ENCODE results near the gene ACKR1.
A peak's percentile ranks its signal among the peaks of the same experiment; 100 is the strongest.

Gene ACKR1

DNA sequence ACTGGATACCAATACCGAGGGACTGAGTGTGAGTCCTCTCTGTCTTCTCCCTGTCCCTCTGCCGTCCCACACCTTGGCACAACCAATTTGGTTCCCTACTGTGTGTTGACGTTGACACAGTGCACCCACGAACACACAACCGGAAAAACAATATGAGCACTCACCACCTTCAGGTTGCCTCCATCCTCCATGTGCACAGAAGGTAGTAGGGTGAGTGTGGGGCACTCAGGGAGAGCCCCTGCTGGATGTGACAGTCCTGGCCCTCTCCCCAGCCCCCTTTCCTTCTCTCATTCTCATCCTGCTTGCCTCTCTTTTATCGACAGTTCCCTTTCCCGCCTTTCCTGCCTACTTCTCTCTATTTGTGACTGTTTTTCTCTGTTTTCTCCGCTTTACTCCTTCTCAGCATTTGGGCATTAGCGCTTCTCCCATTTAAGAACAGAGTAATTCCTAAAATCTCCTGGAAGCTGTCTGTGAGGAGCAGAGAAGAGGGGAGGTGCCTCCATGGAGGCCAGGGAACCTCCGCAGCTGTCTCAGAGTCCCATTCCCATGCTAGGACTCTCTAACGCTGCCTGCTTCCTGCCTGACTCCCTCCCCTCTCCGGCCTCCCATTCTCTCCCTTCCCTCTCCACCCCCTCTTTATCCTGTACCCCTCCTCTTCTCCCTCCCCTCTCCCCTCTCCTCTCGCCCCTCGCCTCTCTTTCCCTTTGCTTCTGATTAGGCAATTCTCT lies 16.9 kb upstream of the ACKR1 start:
- DNase-seq: no peak

GRCh38 chr1:159188375-159188788 lies 16.3 kb upstream of the ACKR1 start:
- no peak for DNase-seq

DNA sequence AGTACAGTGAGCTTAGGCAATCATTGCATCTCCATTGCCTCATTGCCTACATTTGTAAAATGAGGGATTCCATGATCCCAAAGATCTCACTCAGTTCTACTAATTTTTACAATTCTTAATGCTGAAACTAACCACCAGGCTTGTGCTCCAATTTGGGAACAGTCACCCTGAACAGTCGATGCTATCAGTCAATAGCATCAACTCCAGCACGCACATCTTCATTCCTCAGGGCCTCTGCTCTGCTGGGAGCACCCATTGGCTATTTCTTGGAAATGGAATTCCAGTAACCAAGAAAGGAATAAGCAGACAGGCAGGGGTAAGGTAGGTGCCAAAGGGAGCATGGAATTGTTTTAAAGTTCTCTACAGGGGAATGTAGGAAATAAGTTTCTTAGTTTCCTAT lies 14.2 kb upstream of the ACKR1 start:
- DNase-seq: no peak

GRCh38 chr1:159196543-159196942 lies 8.1 kb upstream of the ACKR1 start:
- no peak for DNase-seq

DNA sequence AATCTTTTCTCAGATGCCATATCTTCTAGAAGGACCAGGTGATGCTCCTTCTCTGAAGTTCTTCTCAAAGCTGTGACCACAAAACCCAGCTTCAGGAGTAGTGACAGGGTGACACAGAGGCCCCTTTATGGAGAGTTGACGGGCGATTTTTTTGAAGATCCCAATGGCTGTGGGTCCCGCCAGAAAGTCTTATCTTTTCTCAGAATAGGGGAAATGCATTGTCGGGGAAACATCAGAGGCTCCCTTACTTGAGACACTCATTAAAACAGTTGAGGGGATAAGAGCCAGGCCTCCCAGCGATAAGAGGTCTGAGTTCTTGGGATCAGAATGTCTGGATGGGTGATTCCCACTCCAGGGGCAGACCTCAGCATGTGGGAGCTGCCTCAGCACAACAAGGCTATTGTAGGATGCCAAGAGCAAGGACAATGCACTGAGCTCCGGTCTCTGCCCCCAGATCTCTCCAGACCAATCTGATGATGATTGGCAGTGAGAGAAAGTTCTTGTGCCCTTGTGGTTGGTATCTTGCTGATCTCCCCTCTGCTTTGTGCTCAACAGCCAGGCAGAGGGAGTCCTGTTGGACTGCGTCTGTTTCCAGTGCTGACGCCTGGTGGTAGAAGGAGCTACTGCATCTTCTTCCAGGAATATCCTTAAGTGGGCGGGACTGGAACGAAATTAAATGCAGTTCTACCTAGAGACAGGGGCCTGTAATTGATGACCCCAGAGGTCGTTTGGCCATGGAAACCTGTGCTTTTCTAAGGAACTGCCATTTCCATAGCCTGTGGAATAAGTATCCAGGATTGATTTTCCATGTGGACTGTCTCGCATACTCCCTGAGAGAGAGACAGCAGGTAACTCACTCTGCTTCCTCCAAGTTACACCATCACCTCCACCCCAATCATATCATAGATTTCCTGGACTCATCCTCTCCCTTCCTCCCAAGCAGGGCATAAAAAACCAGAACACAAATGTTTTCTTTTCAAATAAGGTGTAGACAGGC lies 6.8 kb upstream of the ACKR1 start:
- DNase-seq: peak; percentile 28 to 46

GRCh38 chr1:159199901-159200300 lies 4.8 kb upstream of the ACKR1 start:
- no peak for DNase-seq

GRCh38 chr1:159200769-159201168 lies 3.9 kb upstream of the ACKR1 start:
- no peak for DNase-seq

DNA sequence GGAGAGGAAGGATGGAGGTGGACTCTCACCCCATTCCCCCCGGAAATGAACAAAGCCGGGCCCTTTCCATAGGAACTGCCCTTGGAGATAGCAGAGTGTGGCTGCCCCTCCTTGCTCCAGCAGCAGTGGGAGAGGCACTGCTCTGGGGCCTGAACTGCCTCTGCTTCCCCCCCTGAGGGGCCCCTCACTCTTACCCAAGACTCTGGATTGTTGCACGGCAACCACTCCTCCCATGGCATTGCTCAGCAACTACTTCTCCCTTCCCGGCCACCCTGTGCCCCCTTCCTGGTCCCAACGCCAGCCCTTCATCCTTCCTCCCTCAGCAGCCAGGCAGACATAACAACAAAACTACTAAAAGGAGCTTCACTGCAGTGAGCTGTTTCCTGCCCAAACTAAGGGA lies 3.0 kb upstream of the ACKR1 start:
- DNase-seq: no peak

DNA sequence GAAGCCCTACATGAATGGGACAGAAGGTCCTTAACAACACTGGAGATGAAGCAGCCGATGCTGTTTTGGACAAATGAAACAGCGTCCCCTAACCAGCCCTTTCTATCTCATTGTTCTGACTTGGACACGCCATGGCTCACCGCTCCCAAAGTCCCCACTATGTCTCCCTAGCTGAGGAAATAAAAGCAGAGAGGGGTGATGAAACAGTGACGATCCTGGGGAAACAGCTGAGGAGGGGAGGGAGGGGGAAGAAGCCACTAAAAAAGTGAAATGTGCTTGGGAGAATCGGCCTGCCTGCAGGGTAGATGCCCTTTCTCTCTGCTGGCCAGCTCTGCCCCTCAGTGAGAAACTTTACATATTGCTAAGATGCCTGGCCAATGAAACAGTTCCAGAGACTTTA lies 1.1 kb upstream of the ACKR1 start:
- DNase-seq: no peak

DNA sequence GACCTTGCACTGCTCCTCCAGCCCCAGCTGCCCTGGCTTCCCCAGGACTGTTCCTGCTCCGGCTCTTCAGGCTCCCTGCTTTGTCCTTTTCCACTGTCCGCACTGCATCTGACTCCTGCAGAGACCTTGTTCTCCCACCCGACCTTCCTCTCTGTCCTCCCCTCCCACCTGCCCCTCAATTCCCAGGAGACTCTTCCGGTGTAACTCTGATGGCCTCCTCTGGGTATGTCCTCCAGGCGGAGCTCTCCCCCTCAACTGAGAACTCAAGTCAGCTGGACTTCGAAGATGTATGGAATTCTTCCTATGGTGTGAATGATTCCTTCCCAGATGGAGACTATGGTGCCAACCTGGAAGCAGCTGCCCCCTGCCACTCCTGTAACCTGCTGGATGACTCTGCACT lies 550 bp downstream of the ACKR1 start:
- no peak for DNase-seq

GRCh38 chr1:159206110-159206509 lies 1.4 kb downstream of the ACKR1 start:
- no peak for DNase-seq

DNA sequence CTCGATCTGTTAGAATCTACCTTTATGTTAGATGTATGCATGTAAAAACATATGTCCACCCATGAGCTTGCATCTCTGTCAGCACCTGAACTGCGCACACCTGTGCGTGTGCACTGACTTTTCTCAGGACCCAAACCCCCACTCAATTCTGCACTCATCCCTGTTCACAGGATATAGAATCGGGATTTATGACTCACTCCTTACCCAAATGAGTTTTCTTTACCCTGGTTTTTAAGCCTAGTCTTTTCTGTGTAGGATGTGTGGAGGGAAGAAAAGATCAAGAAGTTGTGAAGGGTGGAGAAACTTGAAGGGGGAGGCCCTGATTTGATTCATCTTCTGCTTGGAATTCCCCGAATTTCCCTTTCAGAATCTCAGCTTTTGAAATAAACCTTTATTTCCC lies 2.4 kb downstream of the ACKR1 start:
- no peak for DNase-seq

DNA sequence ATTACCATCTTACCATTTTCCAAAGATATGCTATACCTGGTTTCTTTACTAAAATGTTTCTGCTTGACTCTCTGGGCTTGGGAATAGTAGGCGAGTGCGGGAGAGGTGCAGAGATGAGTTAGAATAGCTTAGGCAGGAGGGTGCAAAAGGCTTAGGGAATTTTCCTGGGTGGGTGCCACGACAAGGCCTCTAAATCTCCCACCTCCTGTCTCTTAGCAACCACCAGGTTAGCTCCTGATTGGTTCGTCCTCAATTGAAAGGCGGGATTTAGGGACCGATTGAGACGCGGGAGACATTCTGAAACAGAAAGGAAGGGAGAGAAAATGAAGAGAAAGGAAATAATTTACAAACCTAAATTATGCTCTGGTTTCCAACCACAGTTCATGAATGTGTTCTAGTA lies 3.1 kb downstream of the ACKR1 start:
- DNase-seq: no peak

DNA sequence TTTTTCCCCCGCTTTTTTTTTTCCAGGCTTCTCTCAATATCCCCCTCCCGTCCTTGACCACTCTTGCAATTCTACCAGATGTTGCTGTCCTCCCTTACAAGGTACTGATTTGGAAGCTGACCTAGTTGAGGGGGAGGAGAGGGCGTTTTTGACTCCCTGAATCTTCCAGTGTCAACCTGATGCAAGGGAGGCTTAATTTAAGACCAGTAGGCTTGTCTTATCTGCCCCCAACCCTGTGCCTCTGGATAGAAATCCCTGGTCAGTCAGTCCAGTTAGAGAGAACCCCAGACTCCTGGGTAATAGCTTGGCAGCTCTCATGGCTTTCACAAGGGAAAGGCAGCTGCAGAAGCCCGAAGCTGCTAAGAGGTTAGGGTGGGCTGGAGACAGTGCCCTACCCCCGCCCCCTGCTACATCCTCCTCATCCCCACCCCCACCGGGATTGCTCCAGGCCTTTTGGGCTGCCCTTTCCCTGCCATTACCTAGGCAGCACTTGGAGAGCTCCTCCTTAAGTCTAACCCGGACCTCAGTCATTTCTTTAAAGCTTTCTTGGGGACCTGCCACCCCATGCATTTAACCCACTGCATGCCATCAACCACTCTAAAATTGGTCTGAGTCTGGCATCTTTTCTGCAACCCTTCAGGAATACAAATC lies 3.6 kb downstream of the ACKR1 start:
- no peak for DNase-seq

- DNase-seq: no peak
Observed at GRCh38 chr1:159209061-159209460, 4.4 kb downstream of the ACKR1 start.

DNA sequence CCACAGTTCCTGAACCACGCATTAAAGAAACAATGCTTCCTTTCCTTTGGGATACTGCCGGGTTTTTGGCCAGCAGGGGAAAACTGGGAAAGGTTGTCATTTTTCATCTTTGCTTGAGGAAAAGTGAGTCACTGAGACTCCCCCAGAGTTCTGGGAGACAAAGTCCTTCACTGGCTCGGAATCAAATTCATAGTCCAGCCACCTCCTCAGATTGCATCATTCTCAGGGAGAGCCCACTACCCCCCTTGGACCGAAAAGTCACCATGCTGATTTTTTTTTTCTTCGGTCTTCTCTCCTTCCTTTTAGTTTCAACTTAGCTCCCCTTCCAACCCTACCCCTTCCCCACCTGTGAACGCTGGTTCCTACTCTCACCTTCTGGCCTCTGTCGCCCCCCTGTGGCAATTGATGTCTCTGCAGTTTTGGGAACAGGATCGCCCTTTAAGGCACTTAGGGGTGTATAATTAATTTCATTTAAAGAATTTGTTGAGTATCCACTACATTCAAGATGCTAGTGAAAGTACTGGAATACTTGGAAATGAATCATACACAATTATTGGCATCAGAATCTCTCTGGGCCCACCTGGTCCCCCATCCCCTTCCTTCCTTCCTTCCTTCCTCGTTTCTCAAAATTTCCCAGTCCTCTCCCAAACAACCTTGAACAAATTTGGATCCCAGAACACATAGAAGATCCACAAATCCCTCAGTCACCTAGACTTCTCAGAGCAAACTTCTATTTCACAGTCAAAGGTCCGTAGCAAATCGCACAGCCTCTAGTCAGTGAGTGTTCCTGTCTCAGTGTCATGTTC lies 6.9 kb downstream of the ACKR1 start:
- peak; percentile 34 to 42 for DNase-seq

GRCh38 chr1:159212596-159212995 lies 7.9 kb downstream of the ACKR1 start:
- DNase-seq: no peak

GRCh38 chr1:159214149-159214760 lies 9.6 kb downstream of the ACKR1 start:
- peak; percentile 43 to 49 for DNase-seq

- DNase-seq: no peak
Observed at GRCh38 chr1:159218649-159219636, 14.3 kb downstream of the ACKR1 start.

- no peak for DNase-seq
Observed at GRCh38 chr1:159222075-159222865, 17.6 kb downstream of the ACKR1 start.

Data from NCI-H2081 (cell line).